Limb (tissue), 2 donors: ENCODE measurements around the gene MRPS31.
"Not testable (repeated sequence)": the region's sequence is repeated elsewhere in the genome, so short reads cannot be mapped to it uniquely, and the experiment has no call there.

Experiments
- DNase-seq, 2 donors: peaks; one replicate each; pipeline ENCODE4 v3.0.0-alpha.2; 2016; ENCODE audit errors: extremely low spot score in 2 of 2

The MRPS31 gene

GRCh38 chr13:40762849-40763248 is 8.1 kb downstream of the MRPS31 start:
- no peak for DNase-seq

DNA sequence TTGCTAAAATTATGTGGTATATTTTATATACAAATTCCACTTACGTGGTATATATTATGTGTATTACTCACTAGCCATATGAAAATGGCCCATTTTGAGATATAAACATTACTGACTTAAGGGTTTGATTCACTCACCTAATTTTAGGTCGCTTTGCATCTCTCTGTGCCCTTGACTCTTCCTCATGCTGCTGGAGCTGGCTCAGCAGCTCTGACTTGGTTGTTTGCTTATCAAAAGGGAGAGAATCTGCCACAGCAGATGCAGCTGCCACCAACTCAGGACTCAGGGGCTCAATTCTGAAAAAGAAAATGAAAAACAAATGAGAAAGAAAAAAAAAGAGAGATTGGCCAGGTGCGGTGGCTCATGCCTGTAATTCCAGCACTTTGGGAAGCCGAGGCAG is 12.2 kb downstream of the MRPS31 start:
- DNase-seq: no peak

GRCh38 chr13:40756042-40756441 is 14.9 kb downstream of the MRPS31 start:
- no peak for DNase-seq

DNA sequence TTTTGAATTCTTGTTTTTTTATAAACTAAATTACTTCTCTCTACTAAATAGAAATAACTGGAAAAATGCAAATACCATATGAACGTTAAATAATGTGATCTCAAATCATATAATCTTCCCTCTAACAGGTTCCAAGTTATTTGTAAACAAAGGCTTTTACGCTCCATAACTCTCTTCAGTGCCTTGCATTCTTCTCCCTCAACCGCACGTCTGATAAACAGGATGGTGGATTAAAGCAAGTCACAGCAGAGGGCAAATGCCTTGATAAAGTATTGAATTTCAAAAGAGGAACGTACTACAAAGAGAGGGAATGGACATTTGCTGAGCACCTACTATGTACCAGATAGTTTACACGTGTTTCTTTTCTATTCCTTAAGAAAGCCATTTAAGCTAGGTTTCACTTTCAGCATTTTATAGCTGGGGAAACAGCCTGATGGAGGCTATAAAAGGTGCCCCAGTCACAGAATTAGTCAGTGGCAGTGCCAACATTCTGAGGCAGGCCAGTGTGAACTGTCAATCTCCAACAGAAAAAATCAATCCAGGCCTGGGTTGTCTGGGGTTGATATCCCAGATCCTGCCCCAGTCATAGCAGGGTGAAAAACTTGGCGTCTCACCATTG is 15.8 kb downstream of the MRPS31 start:
- DNase-seq: no peak

GRCh38 chr13:40749327-40749726 is 21.7 kb downstream of the MRPS31 start:
- DNase-seq: no peak

DNA sequence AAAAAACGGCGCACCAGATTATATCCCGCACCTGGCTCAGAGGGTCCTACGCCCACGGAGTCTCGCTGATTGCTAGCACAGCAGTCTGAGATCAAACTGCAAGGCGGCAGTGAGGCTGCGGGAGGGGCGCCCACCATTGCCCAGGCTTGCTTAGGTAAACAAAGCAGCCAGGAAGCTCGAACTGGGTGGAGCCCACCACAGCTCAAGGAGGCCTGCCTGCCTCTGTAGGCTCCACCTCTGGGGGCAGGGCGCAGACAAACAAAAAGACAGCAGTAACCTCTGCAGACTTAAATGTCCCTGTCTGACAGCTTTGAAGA is 35.8 kb downstream of the MRPS31 start:
- DNase-seq: not testable (repeated sequence)

- DNase-seq: not testable (repeated sequence)
These were observed 36.3 kb downstream of the MRPS31 start for GRCh38 chr13:40734536-40735231.

DNA sequence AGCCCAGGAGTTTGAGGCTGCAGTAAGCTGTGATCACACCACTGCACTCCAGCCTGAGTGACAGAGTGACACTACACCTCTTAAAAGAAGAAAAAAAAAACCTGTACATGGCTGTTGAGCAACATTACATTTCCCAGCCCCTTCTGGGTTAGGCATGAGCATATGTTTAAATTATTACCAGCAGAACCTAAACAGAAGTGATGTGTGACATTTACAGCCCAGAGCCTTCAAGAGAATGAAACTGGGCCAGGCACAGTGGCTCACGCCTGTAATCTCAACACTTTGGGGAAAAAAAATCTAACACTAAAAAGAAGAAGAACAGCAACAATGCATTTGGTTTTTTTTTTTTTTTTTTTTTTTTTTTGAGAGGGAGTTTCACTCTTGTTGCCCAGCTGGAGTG is 38.3 kb downstream of the MRPS31 start:
- no peak for DNase-seq

DNA sequence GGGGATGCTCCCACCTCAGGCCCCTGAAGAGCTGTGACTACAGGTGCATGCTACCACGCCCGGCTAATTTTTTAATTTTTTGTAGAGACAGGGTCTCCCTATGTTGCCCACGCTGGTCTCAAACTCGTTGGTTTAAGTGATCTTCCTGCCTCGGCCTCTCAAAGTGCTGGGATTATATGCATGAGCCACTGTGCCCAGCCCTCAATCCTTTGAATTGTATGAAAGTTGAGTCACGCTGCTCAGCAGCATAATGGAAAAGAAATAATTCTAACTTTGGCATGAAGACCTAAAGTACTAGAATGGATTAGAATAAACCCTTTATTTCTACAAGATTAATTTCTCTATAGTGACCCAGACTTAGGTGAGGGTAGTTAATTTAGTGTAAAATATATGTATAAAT is 42.4 kb downstream of the MRPS31 start:
- DNase-seq: no peak

DNA sequence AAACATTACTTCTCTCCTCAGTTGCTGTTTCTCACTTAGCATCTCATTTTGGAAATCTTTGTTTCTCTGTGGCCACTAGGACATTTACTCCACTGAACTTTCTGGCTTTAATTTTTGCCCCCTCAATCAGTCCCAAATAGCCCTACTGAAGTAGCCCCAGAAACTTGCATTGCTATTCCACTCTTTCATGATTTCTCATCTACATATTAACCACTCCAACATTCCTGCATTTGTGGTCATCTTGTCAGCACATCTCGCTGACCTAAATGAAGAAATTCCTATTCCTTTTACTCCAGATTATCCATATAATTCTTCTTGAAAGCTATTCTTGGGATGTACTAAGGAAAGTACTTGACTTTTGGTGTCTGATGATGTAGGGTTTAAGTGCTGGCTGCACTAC is 56.6 kb downstream of the MRPS31 start:
- DNase-seq: not testable (repeated sequence)

DNA sequence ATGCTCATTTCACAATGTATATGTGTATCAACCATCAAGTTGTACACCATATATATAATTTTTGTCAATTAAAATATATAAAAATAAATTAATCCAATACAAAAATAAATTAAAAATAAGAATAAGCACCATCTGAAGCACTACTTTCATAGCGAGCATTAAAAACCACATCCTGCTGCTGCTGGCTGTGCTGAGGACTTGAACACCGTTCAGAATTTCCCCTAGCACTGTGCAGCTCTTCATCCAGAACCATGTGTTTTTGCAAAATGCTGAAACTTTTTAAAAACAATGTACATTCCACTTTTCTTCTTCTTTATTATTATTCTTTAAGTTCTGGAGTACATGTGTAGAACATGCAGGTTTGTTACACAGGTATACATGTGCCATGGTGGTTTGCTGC is 64.6 kb downstream of the MRPS31 start:
- DNase-seq: no peak

GRCh38 chr13:40697711-40698110 is 73.3 kb downstream of the MRPS31 start:
- no peak for DNase-seq

- no peak for DNase-seq
These were observed 76.6 kb downstream of the MRPS31 start for GRCh38 chr13:40694426-40694825.

- no peak for DNase-seq
These were observed 78.0 kb downstream of the MRPS31 start for GRCh38 chr13:40692946-40693345.

DNA sequence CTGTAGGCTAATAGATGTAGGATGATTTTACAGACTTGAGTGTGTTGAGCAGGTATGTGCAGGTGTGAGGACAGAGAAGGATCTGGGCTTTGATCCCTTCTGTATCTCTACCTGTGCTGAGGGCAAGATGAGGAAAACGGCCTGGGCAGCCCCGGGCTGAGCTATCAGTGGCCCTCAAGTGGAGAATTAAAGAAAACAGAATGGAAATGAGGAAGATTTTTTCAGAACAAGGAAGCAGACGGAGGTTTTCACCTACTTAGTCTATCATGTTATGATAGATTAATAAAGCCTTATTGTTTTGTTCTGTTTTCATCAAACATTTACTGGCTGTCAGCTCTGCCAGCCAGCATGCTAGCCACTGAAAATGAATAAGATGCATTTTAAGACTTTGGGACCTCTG is 82.2 kb downstream of the MRPS31 start:
- no peak for DNase-seq

DNA sequence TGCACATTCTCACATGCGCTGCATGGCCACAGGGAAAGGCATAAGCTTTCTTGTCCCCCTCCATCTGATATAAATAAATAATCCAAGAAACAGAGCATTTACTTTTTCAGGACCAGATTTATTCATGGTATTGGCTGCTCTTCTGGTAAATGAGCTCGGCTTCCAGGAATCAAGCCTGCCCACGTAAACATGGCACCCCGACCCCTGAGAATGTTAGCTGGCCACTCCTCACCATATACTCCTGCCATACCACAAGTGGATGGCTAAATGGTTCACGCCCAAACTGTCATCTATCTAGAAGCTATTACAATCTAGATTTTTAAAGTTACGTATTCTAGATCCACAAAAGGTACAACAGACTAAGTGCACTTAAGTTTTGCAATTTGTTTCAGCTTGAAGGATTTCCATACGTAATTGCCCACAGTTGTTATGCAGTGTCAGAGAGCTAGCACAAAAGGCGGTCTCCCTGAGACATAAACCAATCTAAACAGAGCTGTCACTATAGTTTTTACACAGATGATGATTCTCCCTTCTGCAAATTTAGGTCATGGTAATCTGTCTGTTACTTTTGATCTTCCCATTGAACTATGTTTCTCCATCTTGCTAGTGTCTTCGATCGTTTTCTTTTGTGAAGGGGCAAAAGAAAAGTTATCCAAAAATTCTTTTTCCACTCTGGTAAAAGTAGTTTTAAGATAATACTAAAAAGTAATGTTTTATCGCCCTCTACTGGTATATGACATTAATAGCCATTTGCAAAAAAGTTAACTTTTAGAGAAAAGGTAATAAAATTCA is 88.3 kb downstream of the MRPS31 start:
- peak in 1 of 2 donors; percentile 81 for DNase-seq

GRCh38 chr13:40681341-40682146 is 89.4 kb downstream of the MRPS31 start:
- peak in 1 of 2 donors; percentile 51 for DNase-seq

DNA sequence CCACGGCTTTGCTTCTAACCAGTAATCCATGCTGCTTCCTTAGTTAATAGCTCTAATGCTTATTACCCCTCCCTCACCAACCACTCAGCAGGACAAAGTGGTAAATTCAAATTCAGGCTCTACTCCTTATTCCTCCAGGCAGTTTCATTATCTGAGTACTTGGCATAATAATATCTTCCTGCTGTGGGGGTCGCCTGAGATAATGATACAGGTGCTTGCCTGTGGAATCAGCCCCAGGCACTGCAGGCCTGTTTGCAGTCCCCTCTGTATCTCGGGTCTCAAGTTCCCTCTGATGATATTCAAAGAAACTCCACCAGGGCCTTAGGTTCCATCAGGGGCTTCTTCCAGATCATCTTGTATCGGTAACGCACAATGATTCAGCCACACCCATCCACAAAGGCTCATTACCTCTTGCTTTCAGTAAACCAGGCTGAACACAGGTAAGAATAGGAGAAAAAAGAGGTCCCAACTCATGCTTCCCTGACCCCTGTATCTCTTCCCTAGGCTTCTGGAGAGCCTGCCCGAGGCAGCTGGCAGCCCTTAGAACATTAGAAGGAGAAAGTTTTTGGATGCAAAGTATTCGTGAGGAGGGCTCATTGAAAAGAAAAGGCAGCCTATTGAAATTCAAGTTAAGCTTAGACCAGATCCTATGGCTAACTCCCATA is 90.2 kb downstream of the MRPS31 start:
- no peak for DNase-seq

DNA sequence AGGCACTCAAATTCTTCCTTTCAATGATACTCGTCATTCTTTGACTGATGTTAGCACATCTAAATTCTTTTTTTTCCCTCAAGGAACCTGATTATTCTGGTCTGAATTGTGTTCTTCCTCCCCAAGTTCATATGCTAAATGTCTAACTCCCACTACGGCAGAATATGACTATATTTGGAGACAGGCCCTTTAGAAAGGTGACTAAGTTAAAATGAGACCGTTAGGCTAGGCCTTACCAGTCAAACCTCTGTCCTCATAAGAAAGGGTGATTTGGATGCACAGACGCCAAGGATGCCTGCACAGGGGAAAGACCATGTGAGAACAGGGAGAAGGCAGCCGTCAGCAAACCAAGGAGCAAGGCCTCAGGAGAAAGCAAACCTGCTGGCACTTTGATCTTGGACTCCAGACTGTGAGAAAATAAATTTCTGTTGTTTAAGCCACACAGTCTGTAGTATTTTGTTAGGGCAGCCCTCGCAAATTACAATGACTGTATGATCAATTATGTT is 91.5 kb downstream of the MRPS31 start:
- no peak for DNase-seq
